ENCODE results near the gene CDC42EP2.

DNA sequence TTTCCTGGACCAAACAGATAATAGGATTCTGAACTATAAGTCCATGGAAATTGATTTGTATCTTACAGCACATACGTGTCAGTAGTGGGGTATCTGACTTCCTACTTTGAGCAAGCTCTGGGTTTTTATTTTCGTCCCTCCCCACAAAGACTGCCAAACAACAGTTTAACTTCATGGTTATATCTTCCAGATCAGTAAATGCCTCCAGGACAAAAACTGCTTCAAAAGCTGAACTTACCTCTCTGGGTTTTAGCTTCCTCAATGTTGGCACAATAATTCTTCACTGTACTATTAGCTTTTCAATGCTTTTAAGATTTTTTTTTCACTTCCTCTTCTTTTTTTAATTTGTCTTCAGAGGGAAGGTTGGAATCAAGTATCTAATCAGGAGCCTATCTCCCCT lies 14.8 kb downstream of the CDC42EP2 start:
- TF ChIP-seq, protein P1, sequence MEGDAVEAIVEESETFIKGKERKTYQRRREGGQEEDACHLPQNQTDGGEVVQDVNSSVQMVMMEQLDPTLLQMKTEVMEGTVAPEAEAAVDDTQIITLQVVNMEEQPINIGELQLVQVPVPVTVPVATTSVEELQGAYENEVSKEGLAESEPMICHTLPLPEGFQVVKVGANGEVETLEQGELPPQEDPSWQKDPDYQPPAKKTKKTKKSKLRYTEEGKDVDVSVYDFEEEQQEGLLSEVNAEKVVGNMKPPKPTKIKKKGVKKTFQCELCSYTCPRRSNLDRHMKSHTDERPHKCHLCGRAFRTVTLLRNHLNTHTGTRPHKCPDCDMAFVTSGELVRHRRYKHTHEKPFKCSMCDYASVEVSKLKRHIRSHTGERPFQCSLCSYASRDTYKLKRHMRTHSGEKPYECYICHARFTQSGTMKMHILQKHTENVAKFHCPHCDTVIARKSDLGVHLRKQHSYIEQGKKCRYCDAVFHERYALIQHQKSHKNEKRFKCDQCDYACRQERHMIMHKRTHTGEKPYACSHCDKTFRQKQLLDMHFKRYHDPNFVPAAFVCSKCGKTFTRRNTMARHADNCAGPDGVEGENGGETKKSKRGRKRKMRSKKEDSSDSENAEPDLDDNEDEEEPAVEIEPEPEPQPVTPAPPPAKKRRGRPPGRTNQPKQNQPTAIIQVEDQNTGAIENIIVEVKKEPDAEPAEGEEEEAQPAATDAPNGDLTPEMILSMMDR (IDR thresholded peaks at IDR 0.05; ENCODE audit: extremely low read depth in 1 of 2, insufficient read depth in 1 of 2, low read depth in 1 of 2, low read length in 2 of 2): no peak
- TF ChIP-seq POLR2AphosphoS5 (IDR thresholded peaks at IDR 0.05; ENCODE audit: insufficient read depth, low read depth, low read length) (no peak), POLR2A (IDR thresholded peaks at IDR 0.05; ENCODE audit: low read depth, low read length) (no peak)
- TF ChIP-seq, protein P2, sequence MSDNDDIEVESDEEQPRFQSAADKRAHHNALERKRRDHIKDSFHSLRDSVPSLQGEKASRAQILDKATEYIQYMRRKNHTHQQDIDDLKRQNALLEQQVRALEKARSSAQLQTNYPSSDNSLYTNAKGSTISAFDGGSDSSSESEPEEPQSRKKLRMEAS (IDR thresholded peaks at IDR 0.05; ENCODE audit: insufficient read depth, insufficient read length): no peak

Data from endothelial cell of umbilical vein (primary cell).